Subcutaneous abdominal adipose tissue (tissue), 5 donors: ENCODE measurements around the gene ZC3H13.

ENCODE experiments used
- H3K27ac ChIP-seq: one replicate; pipeline ENCODE4 v1.7.0; 2013; ENCODE audit warnings: low read depth, mild to moderate bottlenecking, inconsistent platforms, low read length, moderate library complexity
- H3K27me3 ChIP-seq, 5 donors: one replicate each; pipeline ENCODE4 v1.7.0; 2013; ENCODE audit warnings: low read length in 5 of 5, inconsistent platforms in 1 of 5; ENCODE audit not compliant: control insufficient read depth in 5 of 5, insufficient read depth in 4 of 5
- H3K36me3 ChIP-seq, 5 donors: one replicate each; pipeline ENCODE4 v1.7.0; 2013; ENCODE audit warnings: low read length in 5 of 5; ENCODE audit not compliant: control insufficient read depth in 5 of 5, insufficient read depth in 5 of 5
- H3K4me1 ChIP-seq, 5 donors: one replicate each; pipeline ENCODE4 v1.7.0; 2013; ENCODE audit warnings: low read length in 5 of 5, mild to moderate bottlenecking in 3 of 5, moderate library complexity in 1 of 5; ENCODE audit not compliant: control insufficient read depth in 5 of 5, insufficient read depth in 5 of 5
- H3K4me3 ChIP-seq, 5 donors: one replicate each; pipeline ENCODE4 v1.7.0; 2013; ENCODE audit warnings: low read length in 5 of 5, low read depth in 1 of 5
- H3K9ac ChIP-seq, 5 donors: one replicate each; pipeline ENCODE4 v1.7.0; 2013; ENCODE audit warnings: low read length in 5 of 5, mild to moderate bottlenecking in 4 of 5, moderate library complexity in 3 of 5
- H3K9me3 ChIP-seq, 5 donors: one replicate each; pipeline ENCODE4 v1.7.0; 2013; ENCODE audit warnings: low read length in 5 of 5; ENCODE audit not compliant: control insufficient read depth in 5 of 5
- donor health status: healthy.
- donor health status: healthy.
- donor health status: healthy.
- donor health status: healthy.
- donor health status: healthy.

Gene ZC3H13

DNA sequence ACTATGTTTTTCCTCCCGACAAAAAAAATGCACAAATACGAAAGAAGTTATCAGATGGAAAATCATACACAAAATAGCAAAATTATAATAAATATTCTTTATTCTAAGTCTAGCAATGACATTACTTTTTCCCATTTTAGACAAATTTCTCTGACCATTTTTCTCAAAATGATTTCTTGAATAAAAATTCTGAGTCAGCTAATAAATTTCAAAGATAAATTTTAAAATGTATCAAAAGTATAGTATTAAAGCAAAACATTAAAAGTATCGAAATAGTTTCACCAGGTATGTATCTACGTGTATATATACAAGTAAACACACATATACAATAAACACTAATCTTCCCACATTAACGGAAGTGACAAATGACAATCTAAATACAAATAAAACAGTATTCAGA is 8.9 kb downstream of the ZC3H13 start:
- Histone ChIP-seq H3K27ac (no peak overlapping the region), H3K9me3 (no peaks in the 10 kb centered on the region), H3K36me3 (peaks cover 13 to 29% (median 15%) of the 10 kb centered on the region in 5 donors), H3K4me3 (no peak overlapping the region), H3K27me3 (no peaks in the 10 kb centered on the region), H3K4me1 (peaks cover 0 to 6% (median 0%) of the 10 kb centered on the region in 5 donors), H3K9ac (no peak overlapping the region)

- Histone ChIP-seq H3K9me3 (no peaks in the 10 kb centered on the region), H3K27ac (no peak overlapping the region), H3K36me3 (peaks cover 17 to 37% (median 28%) of the 10 kb centered on the region in 5 donors), H3K27me3 (no peaks in the 10 kb centered on the region), H3K4me1 (peaks cover 0 to 6% (median 0%) of the 10 kb centered on the region in 5 donors), H3K4me3 (no peak overlapping the region), H3K9ac (no peak overlapping the region)
These were observed 11.1 kb downstream of the ZC3H13 start for GRCh38 chr13:46041419-46041839.

GRCh38 chr13:46040763-46041162 is 11.8 kb downstream of the ZC3H13 start:
- Histone ChIP-seq H3K4me1 (peaks cover 0 to 6% (median 0%) of the 10 kb centered on the region in 5 donors), H3K9me3 (no peaks in the 10 kb centered on the region), H3K9ac (no peak overlapping the region), H3K4me3 (no peak overlapping the region), H3K27me3 (no peaks in the 10 kb centered on the region), H3K36me3 (peaks cover 17 to 37% (median 28%) of the 10 kb centered on the region in 5 donors), H3K27ac (no peak overlapping the region)

GRCh38 chr13:46039411-46040182 is 12.9 kb downstream of the ZC3H13 start:
- Histone ChIP-seq H3K27me3 (no peaks in the 10 kb centered on the region), H3K9me3 (no peaks in the 10 kb centered on the region), H3K4me3 (no peak overlapping the region), H3K27ac (no peak overlapping the region), H3K9ac (no peak overlapping the region), H3K4me1 (no peaks in the 10 kb centered on the region), H3K36me3 (peaks cover 21 to 43% (median 32%) of the 10 kb centered on the region in 5 donors)

DNA sequence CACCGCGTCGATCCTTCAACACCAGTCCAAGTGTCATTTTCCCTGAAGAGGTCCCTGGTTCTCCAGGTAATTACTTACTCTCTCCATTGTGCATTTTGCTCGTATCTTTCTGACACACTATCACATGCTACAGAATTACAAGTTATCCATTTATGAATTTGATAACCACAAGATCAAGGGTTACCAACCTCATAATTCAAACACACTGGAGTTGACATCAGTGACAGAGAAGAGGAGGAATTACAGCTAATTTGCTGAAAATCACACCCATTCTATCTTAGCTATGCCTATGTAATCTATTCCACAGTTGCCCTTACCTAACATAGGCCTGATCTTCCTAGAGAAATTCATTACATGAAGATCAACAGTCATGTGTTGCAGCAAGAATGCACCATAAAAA is 14.2 kb downstream of the ZC3H13 start:
- Histone ChIP-seq H3K9me3 (no peaks in the 10 kb centered on the region), H3K4me3 (no peak overlapping the region)

DNA sequence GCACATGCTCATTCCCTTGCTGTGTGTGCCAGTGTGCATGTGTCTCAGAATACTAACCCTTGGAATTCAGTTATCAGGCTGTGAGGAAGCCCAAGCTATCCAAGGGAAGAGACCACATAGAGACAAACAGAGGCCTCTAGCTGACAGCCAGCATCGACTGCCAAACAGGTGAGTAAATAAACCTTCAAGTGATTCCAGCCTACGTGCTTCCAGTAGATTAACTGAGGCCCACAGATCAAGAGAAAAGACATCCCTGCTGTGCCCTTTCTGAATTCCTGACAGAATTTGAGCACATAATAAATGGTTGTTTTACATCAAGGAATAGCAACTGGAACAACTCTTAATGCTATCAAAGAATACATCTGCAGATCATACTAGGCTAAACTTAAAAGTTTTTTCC is 17.5 kb downstream of the ZC3H13 start:
- peaks cover 0 to 4% (median 0%) of the 10 kb centered on the region in 5 donors for H3K4me1 ChIP-seq
- H3K27ac ChIP-seq, result no peak overlapping the region
- H3K36me3 ChIP-seq, result peaks cover 13 to 30% (median 21%) of the 10 kb centered on the region in 5 donors
- no peaks in the 10 kb centered on the region for H3K27me3 ChIP-seq
- peaks cover 0 to 5% (median 2%) of the 10 kb centered on the region in 5 donors for H3K9me3 ChIP-seq
- no peak overlapping the region for H3K4me3 ChIP-seq
- H3K9ac ChIP-seq, result no peak overlapping the region

More for the DNA sequence above, 14.2 kb downstream of the ZC3H13 start:
- H3K36me3 ChIP-seq, result peaks cover 21 to 48% (median 34%) of the 10 kb centered on the region in 5 donors
- H3K27ac ChIP-seq, result no peak overlapping the region
- no peaks in the 10 kb centered on the region for H3K27me3 ChIP-seq
- H3K9ac ChIP-seq, result no peak overlapping the region
- H3K4me1 ChIP-seq, result no peaks in the 10 kb centered on the region

DNA sequence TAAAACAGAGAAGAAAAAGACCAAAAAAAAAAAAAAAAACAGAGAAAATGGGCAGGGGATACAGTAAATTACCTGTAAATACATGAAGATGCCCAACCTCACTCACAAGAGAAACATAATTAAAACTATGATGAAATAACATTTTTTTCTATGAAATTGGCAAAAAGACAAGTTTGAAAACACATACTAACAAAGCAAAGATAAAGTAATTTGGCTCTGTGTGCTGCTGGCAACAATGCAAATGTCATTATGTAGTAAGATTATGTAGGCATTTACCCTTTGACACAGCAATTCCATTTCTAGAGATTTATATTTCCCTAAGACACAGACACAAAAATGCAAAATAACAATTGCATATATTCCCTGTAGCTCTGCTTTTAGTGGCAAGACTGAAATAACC is 20.2 kb downstream of the ZC3H13 start:
- no peaks in the 10 kb centered on the region for H3K27me3 ChIP-seq
- H3K27ac ChIP-seq, result no peak overlapping the region
- peaks cover 6 to 11% (median 8%) of the 10 kb centered on the region in 5 donors for H3K36me3 ChIP-seq
- H3K9ac ChIP-seq, result no peak overlapping the region
- peaks cover 0 to 4% (median 0%) of the 10 kb centered on the region in 5 donors for H3K4me1 ChIP-seq
- H3K9me3 ChIP-seq, result peaks cover 0 to 6% (median 3%) of the 10 kb centered on the region in 5 donors
- H3K4me3 ChIP-seq, result no peak overlapping the region

DNA sequence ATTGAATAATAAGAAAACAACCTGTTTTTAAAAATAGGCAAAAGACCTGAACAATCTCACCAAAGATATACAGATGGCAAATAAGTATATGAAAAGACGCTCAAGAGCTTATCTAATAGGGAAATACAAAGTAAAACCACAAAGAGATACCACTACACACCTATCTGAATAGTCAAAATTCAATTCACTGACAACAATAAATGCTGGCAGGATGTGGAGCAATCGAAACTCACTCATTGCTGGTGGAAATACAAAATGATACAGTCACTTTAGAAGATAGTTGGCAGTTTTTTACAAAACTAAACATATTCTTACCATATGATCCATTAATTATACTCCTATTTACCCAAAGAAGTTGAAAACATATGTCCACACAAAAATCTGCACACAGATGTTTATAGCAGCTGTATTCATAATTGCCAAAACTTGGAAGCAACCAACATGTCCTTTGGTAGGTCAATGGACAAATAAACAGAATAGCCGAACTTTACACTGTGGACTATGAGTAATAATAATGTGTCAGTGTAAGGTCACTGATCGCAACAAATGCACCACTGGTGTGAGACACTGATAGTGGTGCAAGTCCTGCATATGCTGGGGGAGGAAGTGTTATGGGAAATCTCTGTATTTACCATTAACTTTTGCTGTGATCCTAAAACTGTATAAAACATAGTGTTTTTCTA is 20.8 kb downstream of the ZC3H13 start:
- peaks cover 0 to 6% (median 3%) of the 10 kb centered on the region in 5 donors for H3K9me3 ChIP-seq
- H3K4me1 ChIP-seq, result peaks cover 0 to 4% (median 0%) of the 10 kb centered on the region in 5 donors
- H3K36me3 ChIP-seq, result peaks cover 6 to 11% (median 8%) of the 10 kb centered on the region in 5 donors
- H3K4me3 ChIP-seq, result no peak overlapping the region
- H3K27ac ChIP-seq, result no peak overlapping the region
- H3K27me3 ChIP-seq, result no peaks in the 10 kb centered on the region
- no peak overlapping the region for H3K9ac ChIP-seq

- Histone ChIP-seq H3K27me3 (no peaks in the 10 kb centered on the region), H3K36me3 (peaks cover 0 to 14% (median 3%) of the 10 kb centered on the region in 5 donors), H3K27ac (no peak overlapping the region), H3K9ac (no peak overlapping the region), H3K9me3 (peaks cover 0 to 3% (median under 1%) of the 10 kb centered on the region in 5 donors), H3K4me1 (no peaks in the 10 kb centered on the region), H3K4me3 (no peak overlapping the region)
These were observed 27.4 kb downstream of the ZC3H13 start for GRCh38 chr13:46025157-46025556.

DNA sequence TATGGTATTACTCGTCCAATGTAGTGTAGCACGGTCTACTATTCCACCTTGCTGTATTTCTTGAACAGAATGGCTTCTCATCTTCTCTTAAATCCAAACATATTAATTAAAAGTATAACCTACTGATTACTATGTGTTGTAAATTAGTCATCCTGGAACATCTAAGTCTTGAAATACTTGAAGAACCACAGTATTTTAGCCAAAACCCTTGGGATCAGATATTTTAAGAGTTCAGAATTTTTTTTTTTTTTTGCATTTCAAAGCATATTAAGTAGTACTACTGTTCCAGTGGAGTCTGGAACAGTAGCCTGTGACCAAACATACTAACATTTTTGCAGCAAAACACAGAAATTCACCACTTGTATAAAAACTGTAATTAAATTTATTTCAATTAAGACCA is 30.1 kb downstream of the ZC3H13 start:
- no peaks in the 10 kb centered on the region for H3K9me3 ChIP-seq
- H3K4me3 ChIP-seq, result no peak overlapping the region
- H3K27me3 ChIP-seq, result no peaks in the 10 kb centered on the region
- H3K4me1 ChIP-seq, result no peaks in the 10 kb centered on the region
- no peak overlapping the region for H3K9ac ChIP-seq
- peaks cover 11 to 36% (median 24%) of the 10 kb centered on the region in 5 donors for H3K36me3 ChIP-seq
- no peak overlapping the region for H3K27ac ChIP-seq
